ENCODE data around the gene EPHA4. TPM values are rescaled to one million over a fixed set of nuclear protein-coding genes. Genes with fewer than 3 reads are reported as not detected.
A peak's percentile ranks its signal among the peaks of the same experiment; 100 is the strongest.

EPHA4 gene
- polyA plus RNA-seq (2012; ENCODE audit: insufficient read depth, insufficient read length, low read depth), result 0.57 TPM

DNA sequence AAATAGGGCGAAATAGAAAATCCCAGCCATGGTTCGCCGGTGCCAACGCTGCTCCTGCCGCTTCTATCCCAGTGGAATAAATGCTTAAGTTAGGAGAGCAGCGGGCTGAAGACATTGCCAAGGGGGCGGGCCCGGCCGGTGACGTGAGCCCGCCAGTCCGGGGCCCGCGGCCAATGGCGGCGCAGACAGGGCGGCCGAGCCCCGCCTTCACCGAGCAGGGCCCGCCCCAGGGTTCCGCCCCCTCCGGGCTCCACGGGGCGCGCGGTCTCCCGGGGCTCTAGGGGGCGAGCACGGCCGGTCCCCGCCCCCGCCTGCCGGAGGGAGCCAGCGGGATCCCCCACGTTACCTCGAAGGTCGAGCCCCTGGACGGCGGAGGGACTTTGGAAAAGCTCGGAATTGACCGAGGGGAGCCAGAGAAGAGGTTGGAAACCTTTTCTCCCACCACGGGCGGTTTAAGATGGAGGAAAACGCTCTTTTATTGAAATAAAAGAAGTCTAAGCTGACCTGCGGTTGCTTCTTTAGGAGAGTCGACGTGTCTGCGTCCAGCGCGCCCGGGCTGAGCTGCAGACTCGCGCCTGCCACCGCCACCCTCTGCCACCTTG lies at the start of gene EPHA4:
TSS of gene EPHA4 (minus strand) at position 86 of the 602 bp plus-strand sequence. CDS start at position 30, 56 bp downstream.
- peaks cover 68% of the 10 kb centered on the region for H3K27me3 ChIP-seq
- peak within 1 kb of the TSS; percentile 56 for H3K4me3 ChIP-seq (ENCODE audit: low read depth, low read length)
- H3K9me3 ChIP-seq, result no peaks in the 10 kb centered on the region
- peak; percentile 86 for DNase-seq
- H3K4me1 ChIP-seq, result no peaks in the 10 kb centered on the region; the same call in 1 of the 2 replicates
- TF ChIP-seq CTCF (IDR thresholded peaks at IDR 0.05; ENCODE audit: low read depth, low read length), result no peak; the same call in 1 of the 2 replicates
- no peaks in the 10 kb centered on the region for H3K36me3 ChIP-seq

DNA sequence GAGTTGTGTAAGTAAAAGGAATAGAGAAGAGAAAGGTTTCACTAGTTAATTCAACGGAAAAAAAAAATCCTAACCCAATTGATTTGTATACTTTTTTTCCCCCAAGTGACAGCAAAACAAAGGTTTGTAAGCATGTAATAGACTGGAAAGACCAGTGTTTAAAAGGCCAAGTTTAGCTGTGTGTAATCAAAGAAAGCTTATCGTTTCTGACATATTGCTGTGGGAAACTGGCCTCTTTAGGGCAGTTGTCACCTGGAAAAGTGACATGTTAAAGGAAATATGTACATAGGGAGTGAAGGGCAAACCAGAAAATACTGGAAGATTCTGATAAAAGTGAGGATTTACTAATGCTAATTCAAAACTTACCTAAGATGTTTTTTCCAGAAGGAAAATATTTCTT lies 45.9 kb upstream of the EPHA4 start:
- H3K4me1 ChIP-seq, result no peaks in the 10 kb centered on the region
- TF ChIP-seq CTCF (IDR thresholded peaks at IDR 0.05; ENCODE audit: low read depth, low read length), result no peak
- no peak overlapping the region for H3K4me3 ChIP-seq (ENCODE audit: low read depth, low read length)
- H3K9me3 ChIP-seq, result no peaks in the 10 kb centered on the region
- DNase-seq, result no peak
- no peaks in the 10 kb centered on the region for H3K36me3 ChIP-seq
- no peaks in the 10 kb centered on the region for H3K27me3 ChIP-seq

- no peak for DNase-seq
- no peaks in the 10 kb centered on the region for H3K9me3 ChIP-seq
- H3K36me3 ChIP-seq, result no peaks in the 10 kb centered on the region
- no peaks in the 10 kb centered on the region for H3K27me3 ChIP-seq
- H3K4me1 ChIP-seq, result no peaks in the 10 kb centered on the region
- no peak for TF ChIP-seq CTCF (IDR thresholded peaks at IDR 0.05; ENCODE audit: low read depth, low read length)
- no peak overlapping the region for H3K4me3 ChIP-seq (ENCODE audit: low read depth, low read length)
Measured at GRCh38 chr2:221616561-221616960, 44.5 kb upstream of the EPHA4 start.

GRCh38 chr2:221614274-221614673 lies 42.2 kb upstream of the EPHA4 start:
- H3K36me3 ChIP-seq, result no peaks in the 10 kb centered on the region
- H3K9me3 ChIP-seq, result no peaks in the 10 kb centered on the region
- no peaks in the 10 kb centered on the region for H3K4me1 ChIP-seq
- no peak overlapping the region for H3K4me3 ChIP-seq (ENCODE audit: low read depth, low read length)
- H3K27me3 ChIP-seq, result no peaks in the 10 kb centered on the region
- no peak for TF ChIP-seq CTCF (IDR thresholded peaks at IDR 0.05; ENCODE audit: low read depth, low read length)
- no peak for DNase-seq

DNA sequence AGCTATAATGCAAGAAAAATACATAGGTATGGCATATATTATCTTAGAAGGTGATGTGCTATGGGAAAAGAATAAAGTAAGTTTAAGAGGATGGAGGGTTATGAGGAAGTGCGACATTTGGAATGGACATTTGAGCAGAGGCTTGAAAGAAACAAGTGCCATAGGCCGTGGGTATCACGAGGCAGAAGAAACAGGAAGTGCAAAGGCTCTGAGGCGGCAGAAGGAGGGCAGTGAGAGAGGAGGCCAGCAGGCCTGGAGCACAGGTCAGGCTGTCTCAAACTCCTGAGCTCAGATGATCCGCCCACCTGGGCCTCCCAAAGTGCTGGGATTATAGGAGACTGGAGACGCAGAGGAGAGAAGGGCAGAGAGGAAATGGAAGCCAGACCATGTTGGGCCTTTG lies 40.7 kb upstream of the EPHA4 start:
- Histone ChIP-seq H3K36me3 (no peaks in the 10 kb centered on the region), H3K9me3 (no peaks in the 10 kb centered on the region), H3K27me3 (no peaks in the 10 kb centered on the region), H3K4me1 (no peaks in the 10 kb centered on the region), H3K4me3 (ENCODE audit: low read depth, low read length) (no peak overlapping the region)
- DNase-seq, result no peak
- no peak for TF ChIP-seq CTCF (IDR thresholded peaks at IDR 0.05; ENCODE audit: low read depth, low read length)

- Histone ChIP-seq H3K4me1 (no peaks in the 10 kb centered on the region), H3K9me3 (no peaks in the 10 kb centered on the region), H3K36me3 (no peaks in the 10 kb centered on the region), H3K27me3 (no peaks in the 10 kb centered on the region), H3K4me3 (ENCODE audit: low read depth, low read length) (no peak overlapping the region)
- no peak for TF ChIP-seq CTCF (IDR thresholded peaks at IDR 0.05; ENCODE audit: low read depth, low read length)
- no peak for DNase-seq
Measured at GRCh38 chr2:221612161-221612560, 40.1 kb upstream of the EPHA4 start.
